Stomach (tissue), 9 donors: Measurements from ENCODE around the gene TESK2. TPM values are rescaled to one million over a fixed set of nuclear protein-coding genes. Genes with fewer than 3 reads are reported as not detected.

ENCODE experiments used
- DNase-seq, 2 donors: peaks; one replicate each; pipeline versions ENCODE4 v3.0.0 to v3.0.0-alpha.2; 2013 to 2019
- H3K27ac ChIP-seq, 5 donors: fragments of 200-600 bp in 4 of 5; sonication (generic) in 4 of 5; one replicate each; pipeline ENCODE4 v1.5.1; 2013 to 2019; ENCODE audit warnings: mild to moderate bottlenecking in 1 of 5, moderate library complexity in 1 of 5
- H3K27me3 ChIP-seq, 3 donors: fragments of 200-600 bp; sonication (generic); one replicate each; pipeline ENCODE4 v1.5.1; 2017 to 2019; ENCODE audit warnings: mixed run types in 1 of 3
- H3K36me3 ChIP-seq, 4 donors: fragments of 200-600 bp; sonication (generic); 1 replicate in 3 of 4; 2 replicates in 1 of 4; pipeline ENCODE4 v1.5.1; 2016 to 2019
- H3K4me1 ChIP-seq, 4 donors: fragments of 200-600 bp; sonication (generic); one replicate each; pipeline ENCODE4 v1.5.1; 2016 to 2019
- H3K4me3 ChIP-seq, 4 donors: fragments of 200-600 bp; sonication (generic) in 3 of 4; one replicate each; pipeline ENCODE4 v1.5.1; 2016 to 2019; ENCODE audit warnings: mild to moderate bottlenecking in 1 of 4
- H3K9me3 ChIP-seq, 4 donors: fragments of 200-600 bp; sonication (generic); one replicate each; pipeline ENCODE4 v1.5.1; 2016 to 2019
- EP300 ChIP-seq: sonication (generic); formaldehyde crosslinking; IDR thresholded peaks from one replicate; pipeline ENCODE4 v1.6.1; 2017; ENCODE audit warnings: antibody characterized with exemption
- POLR2A ChIP-seq, 4 donors: fragments of 450-650 bp; IDR thresholded peaks; one replicate each; pipeline ENCODE4 v1.6.1; 2016; ENCODE audit warnings: antibody characterized with exemption in 4 of 4, control low read depth in 2 of 4, mild to moderate bottlenecking in 1 of 4, moderate library complexity in 1 of 4
- POLR2AphosphoS5 ChIP-seq, 3 donors: sonication (generic); formaldehyde crosslinking; IDR thresholded peaks; one replicate each; pipeline ENCODE4 v1.6.1; 2016; ENCODE audit warnings: antibody characterized with exemption in 3 of 3
- WGBS, 5 donors: extraction: QIAGEN DNeasy Blood & Tissue Kit in 3 of 5; methylation state at CpG; one replicate each; pipeline versions ENCODE4 v1.1.5 to v1.1.7; 2013 to 2018; 5-methylcytosine and 5-hydroxymethylcytosine counted together
- intact Hi-C: fragments of 100-400 bp; cut with DNase I; formaldehyde crosslinking; loops from one replicate; pipeline ENCODE4 v1.15.1; 2023; ENCODE audit warnings: low total_unique reads
- polyA plus RNA-seq, 3 donors: library from polyadenylated mRNA; stranded (reverse); fragments of 200-250 nt; gene quantifications; one replicate each; pipeline ENCODE4 v1.2.3, GENCODE V29; 2013
- total RNA-seq, 5 donors: library from RNA; depleted of rRNA; stranded (reverse); fragments of >200 nt; gene quantifications; one replicate each; pipeline versions ENCODE4 v1.1.0 to v1.2.3, GENCODE V29; 2014 to 2016
- TF ChIP-seq, protein P1 (sequence below), 7 experiments: fragments of 450-650 bp in 4 of 7; fragments of 200-600 bp in 3 of 7; sonication (generic) in 3 of 7; IDR thresholded peaks; one replicate each; pipeline ENCODE4 v1.5.1; 2016 to 2019; ENCODE audit warnings: antibody characterized with exemption in 7 of 7, control low read depth in 2 of 7, mild to moderate bottlenecking in 1 of 7
- donor health status: healthy with polysubstance abuse.
- donor health status: Bipolar disorder and iron deficiency.
- donor health status: healthy.

The TESK2 gene
- total and polyA plus RNA-seq, 8 donors, result 2.8 to 11.2 (median 4.0) TPM; not detected in 1

DNA sequence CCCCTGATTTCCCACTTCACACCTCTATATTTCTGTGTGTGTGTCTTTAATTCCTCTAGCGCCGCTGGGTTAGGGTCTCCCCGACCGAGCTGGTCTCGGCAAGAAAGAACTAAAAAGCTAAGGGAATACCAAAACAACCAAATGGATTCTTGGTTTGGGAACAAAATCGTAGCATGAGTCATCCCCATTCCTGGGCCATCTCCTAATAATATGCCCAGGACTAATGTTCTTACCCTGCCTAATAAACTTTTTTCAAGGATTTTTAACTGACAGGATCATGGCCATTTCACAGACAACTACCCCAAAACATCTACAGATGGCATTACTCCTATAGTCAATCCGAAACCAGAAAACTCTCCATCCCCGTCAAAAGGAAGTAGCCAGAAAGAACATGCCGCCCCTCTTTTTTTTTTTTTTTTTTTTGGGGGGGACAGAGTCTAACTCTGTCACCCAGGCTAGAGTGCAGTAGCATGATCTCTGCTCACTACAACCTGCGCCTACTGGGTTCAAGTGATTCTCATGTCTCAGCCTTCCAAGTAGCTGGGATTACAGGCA, 168.4 kb downstream of the TESK2 start:
- Histone ChIP-seq H3K9me3 (no peaks in the 10 kb centered on the region), H3K36me3 (no peaks in the 10 kb centered on the region), H3K4me1 (peaks cover 13 to 21% (median 14%) of the 10 kb centered on the region in 4 donors), H3K4me3 (no peak overlapping the region), H3K27ac (no peak overlapping the region), H3K27me3 (peaks cover 0 to 5% (median 0%) of the 10 kb centered on the region in 3 donors)
- peak in 1 of 2 donors; percentile 4 for DNase-seq
- 83 to 93% (median 89%) methylated on average over 10 of the region's 10 CpGs for WGBS, 5 donors
- TF ChIP-seq, protein P1, sequence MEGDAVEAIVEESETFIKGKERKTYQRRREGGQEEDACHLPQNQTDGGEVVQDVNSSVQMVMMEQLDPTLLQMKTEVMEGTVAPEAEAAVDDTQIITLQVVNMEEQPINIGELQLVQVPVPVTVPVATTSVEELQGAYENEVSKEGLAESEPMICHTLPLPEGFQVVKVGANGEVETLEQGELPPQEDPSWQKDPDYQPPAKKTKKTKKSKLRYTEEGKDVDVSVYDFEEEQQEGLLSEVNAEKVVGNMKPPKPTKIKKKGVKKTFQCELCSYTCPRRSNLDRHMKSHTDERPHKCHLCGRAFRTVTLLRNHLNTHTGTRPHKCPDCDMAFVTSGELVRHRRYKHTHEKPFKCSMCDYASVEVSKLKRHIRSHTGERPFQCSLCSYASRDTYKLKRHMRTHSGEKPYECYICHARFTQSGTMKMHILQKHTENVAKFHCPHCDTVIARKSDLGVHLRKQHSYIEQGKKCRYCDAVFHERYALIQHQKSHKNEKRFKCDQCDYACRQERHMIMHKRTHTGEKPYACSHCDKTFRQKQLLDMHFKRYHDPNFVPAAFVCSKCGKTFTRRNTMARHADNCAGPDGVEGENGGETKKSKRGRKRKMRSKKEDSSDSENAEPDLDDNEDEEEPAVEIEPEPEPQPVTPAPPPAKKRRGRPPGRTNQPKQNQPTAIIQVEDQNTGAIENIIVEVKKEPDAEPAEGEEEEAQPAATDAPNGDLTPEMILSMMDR (IDR thresholded peaks at IDR 0.05), result no peak
- TF ChIP-seq POLR2A (IDR thresholded peaks at IDR 0.05) (no peak), EP300 (no peak), POLR2AphosphoS5 (IDR thresholded peaks at IDR 0.05) (no peak)
- intact Hi-C loops, result no loop called here

DNA sequence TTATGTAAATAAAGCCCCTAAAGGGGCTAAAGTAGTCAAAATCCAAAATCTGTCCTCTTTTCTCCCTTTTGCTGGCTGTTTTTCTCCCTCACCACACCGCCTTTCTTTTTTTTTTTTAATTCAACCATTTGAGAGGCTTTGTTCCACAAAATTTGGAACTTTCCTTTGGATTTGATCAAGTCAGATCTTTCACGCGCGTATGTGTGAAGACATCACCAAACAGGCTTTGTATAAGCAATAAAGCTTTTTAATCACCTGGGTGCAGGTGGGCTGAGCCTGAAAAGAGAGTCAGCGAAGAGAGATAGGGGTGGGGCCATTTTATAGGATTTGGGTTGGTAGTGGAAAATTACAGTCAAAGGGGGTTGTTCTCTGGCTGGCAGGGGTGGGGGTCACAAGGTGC, 169.5 kb downstream of the TESK2 start:
- intact Hi-C loops, result no loop called here
- TF ChIP-seq, protein P1 (IDR thresholded peaks at IDR 0.05), result no peak
- TF ChIP-seq EP300, result no peak
- TF ChIP-seq POLR2AphosphoS5 (IDR thresholded peaks at IDR 0.05), result no peak
- TF ChIP-seq POLR2A (IDR thresholded peaks at IDR 0.05), result no peak
- no peak for DNase-seq
- H3K9me3 ChIP-seq, result no peaks in the 10 kb centered on the region
- H3K36me3 ChIP-seq, result no peaks in the 10 kb centered on the region
- H3K27me3 ChIP-seq, result no peaks in the 10 kb centered on the region
- peaks cover 2 to 10% (median 3%) of the 10 kb centered on the region in 4 donors for H3K4me1 ChIP-seq
- 87 to 94% (median 90%) methylated on average over 5 of the region's 5 CpGs for WGBS, 5 donors
- H3K4me3 ChIP-seq, result no peak overlapping the region
- H3K27ac ChIP-seq, result no peak overlapping the region

DNA sequence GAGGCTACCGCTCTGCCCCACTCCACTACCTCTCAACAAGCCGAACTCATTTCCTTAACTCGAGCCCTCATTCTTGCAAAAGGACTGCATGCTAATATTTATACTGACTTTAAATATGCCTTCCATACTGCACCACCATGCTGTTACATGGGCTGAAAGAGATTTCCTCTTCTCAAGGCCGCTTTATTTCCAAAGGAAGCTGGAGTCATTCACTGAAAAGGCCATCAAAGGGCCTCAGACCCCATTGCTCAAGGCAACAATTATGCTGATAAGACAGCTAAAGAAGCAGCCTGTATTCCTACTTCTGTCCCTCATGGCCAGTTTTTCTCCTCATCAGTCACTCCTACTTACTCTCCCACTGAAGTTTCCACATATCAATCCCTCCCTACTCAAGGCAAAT, 171.2 kb downstream of the TESK2 start:
- Histone ChIP-seq H3K9me3 (no peaks in the 10 kb centered on the region), H3K4me1 (peaks cover 0 to 2% (median 0%) of the 10 kb centered on the region in 4 donors), H3K27ac (no peak overlapping the region), H3K4me3 (no peak overlapping the region), H3K27me3 (no peaks in the 10 kb centered on the region), H3K36me3 (no peaks in the 10 kb centered on the region)
- DNase-seq, result no peak
- TF ChIP-seq EP300 (no peak), POLR2A (IDR thresholded peaks at IDR 0.05) (no peak), POLR2AphosphoS5 (IDR thresholded peaks at IDR 0.05) (no peak)
- TF ChIP-seq, protein P1 (IDR thresholded peaks at IDR 0.05), result no peak
- WGBS, 5 donors, result 85 to 96% (median 91%) methylated on average over 4 of the region's 4 CpGs
- intact Hi-C loops, result no loop called here

DNA sequence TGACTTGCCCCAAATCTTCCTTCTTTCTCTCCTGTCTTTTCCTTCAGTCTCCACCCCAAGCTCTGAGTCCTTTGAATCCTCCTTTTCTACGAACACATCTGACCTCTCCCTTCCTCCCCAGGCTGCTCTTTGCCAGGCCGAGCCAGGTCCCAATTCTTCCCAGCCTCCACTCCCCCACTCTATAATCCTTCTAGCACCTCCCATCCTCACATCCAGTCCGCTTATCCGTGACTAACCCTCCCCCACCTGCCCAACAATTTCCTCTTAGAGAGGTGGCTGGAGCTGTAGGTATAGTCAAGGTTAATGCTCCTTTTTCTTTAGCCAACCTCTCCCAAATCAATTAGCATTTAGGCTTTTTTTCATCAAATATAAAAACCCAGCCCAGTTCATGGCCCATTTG, 173.8 kb downstream of the TESK2 start:
- WGBS, 5 donors, result 70 to 87% (median 76%) methylated on average over 4 of the region's 4 CpGs
- intact Hi-C loops, result no loop called here
- H3K36me3 ChIP-seq, result no peaks in the 10 kb centered on the region
- H3K27ac ChIP-seq, result no peak overlapping the region
- peaks cover 0 to 7% (median 0%) of the 10 kb centered on the region in 4 donors for H3K4me1 ChIP-seq
- no peak for TF ChIP-seq EP300
- TF ChIP-seq, protein P1 (IDR thresholded peaks at IDR 0.05), result no peak
- TF ChIP-seq POLR2AphosphoS5 (IDR thresholded peaks at IDR 0.05), result no peak
- no peak for TF ChIP-seq POLR2A (IDR thresholded peaks at IDR 0.05)
- DNase-seq, result no peak
- no peak overlapping the region for H3K4me3 ChIP-seq
- H3K27me3 ChIP-seq, result no peaks in the 10 kb centered on the region
- no peaks in the 10 kb centered on the region for H3K9me3 ChIP-seq
